ENCODE measurements around the gene SPINK6. TPM values are rescaled to one million over a fixed set of nuclear protein-coding genes. Genes with fewer than 3 reads are reported as not detected.

The SPINK6 gene
- total and polyA plus RNA-seq, 7 donors = not detected

DNA sequence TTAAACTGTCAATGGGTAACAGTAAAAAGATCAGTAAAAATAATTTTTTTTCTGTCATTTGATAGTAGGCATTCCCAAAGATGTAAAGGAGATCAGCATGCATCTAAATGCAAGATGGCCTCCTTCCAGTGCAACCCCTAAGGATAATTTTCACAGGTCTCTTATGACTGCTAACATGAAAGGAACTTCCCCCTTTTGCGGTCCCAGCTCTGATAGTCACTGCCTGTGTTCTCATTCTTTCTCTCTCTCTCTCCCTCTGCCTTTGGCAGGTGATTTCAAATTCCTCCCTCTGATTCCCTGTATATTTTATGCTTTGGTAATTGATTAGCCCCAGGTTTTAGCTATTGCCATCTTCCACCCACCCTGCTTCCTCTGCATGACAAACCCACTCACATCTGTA lies 25.6 kb upstream of the SPINK6 start:
- no peaks in the 10 kb centered on the region for H3K4me1 ChIP-seq
- TF ChIP-seq, protein P1, sequence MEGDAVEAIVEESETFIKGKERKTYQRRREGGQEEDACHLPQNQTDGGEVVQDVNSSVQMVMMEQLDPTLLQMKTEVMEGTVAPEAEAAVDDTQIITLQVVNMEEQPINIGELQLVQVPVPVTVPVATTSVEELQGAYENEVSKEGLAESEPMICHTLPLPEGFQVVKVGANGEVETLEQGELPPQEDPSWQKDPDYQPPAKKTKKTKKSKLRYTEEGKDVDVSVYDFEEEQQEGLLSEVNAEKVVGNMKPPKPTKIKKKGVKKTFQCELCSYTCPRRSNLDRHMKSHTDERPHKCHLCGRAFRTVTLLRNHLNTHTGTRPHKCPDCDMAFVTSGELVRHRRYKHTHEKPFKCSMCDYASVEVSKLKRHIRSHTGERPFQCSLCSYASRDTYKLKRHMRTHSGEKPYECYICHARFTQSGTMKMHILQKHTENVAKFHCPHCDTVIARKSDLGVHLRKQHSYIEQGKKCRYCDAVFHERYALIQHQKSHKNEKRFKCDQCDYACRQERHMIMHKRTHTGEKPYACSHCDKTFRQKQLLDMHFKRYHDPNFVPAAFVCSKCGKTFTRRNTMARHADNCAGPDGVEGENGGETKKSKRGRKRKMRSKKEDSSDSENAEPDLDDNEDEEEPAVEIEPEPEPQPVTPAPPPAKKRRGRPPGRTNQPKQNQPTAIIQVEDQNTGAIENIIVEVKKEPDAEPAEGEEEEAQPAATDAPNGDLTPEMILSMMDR (IDR thresholded peaks at IDR 0.05) = no peak
- 68 to 93% (median 79%) methylated on average over 1 of the region's 1 CpG for WGBS, 3 donors
- intact Hi-C loops (cut with DNase I) = loop anchor here (5.0 to 10.0 kb wide), 2 partner anchors 200 to 558 kb away; no protein-coding TSS in a partner anchor
- no peak overlapping the region for H3K27ac ChIP-seq
- H3K27me3 ChIP-seq (ENCODE audit: insufficient read depth in 3 of 3, low read length in 2 of 3) = no peaks in the 10 kb centered on the region
- no peak overlapping the region for H3K4me3 ChIP-seq
- H3K9me3 ChIP-seq = no peaks in the 10 kb centered on the region
- DNase-seq (no peak), ATAC-seq (no peak)
- no peaks in the 10 kb centered on the region for H3K36me3 ChIP-seq (ENCODE audit: insufficient read depth in 1 of 2, low read depth in 1 of 2)

DNA sequence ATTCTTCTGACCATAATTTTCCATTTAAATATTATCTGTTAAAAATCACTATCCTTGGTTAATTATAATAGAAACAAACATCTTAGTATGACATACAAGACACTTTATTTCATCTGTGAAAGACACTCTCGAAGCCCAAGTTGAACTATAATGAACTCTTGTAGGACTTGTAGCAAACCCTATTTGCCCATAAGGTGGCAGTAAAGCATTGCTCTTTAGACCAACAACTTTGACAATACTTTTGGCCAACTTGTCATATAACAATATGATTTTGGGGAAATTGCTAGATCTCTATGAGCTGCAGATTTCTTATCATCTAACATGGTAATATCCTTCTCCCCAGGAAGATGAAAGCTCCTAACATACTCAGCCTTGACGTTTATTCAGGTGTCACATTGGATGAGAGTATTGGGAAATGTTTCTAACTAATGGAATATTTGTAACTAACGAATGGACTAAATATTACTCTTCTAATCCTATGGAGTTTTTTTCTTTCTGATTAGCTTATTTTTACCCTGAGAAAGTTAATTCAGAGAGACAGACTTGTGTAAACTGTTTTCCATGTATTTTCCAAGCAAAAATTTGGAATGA lies 23.5 kb upstream of the SPINK6 start:
- Histone ChIP-seq H3K36me3 (ENCODE audit: insufficient read depth in 1 of 2, low read depth in 1 of 2) (no peaks in the 10 kb centered on the region), H3K9me3 (no peaks in the 10 kb centered on the region), H3K27me3 (ENCODE audit: insufficient read depth in 3 of 3, low read length in 2 of 3) (no peaks in the 10 kb centered on the region), H3K4me1 (no peaks in the 10 kb centered on the region), H3K27ac (no peak overlapping the region), H3K4me3 (no peak overlapping the region)
- DNase-seq (no peak), ATAC-seq (peak in 2 of 4 donors; percentile 53 to 74)
- intact Hi-C loops (cut with DNase I) = loop anchor here (5.0 to 10.0 kb wide), 2 partner anchors 198 to 555 kb away; no protein-coding TSS in a partner anchor
- WGBS, 3 donors = 37 to 40% (median 40%) methylated on average over 3 of the region's 3 CpGs
- TF ChIP-seq, protein P1 (IDR thresholded peaks at IDR 0.05) = peak; percentile 55

DNA sequence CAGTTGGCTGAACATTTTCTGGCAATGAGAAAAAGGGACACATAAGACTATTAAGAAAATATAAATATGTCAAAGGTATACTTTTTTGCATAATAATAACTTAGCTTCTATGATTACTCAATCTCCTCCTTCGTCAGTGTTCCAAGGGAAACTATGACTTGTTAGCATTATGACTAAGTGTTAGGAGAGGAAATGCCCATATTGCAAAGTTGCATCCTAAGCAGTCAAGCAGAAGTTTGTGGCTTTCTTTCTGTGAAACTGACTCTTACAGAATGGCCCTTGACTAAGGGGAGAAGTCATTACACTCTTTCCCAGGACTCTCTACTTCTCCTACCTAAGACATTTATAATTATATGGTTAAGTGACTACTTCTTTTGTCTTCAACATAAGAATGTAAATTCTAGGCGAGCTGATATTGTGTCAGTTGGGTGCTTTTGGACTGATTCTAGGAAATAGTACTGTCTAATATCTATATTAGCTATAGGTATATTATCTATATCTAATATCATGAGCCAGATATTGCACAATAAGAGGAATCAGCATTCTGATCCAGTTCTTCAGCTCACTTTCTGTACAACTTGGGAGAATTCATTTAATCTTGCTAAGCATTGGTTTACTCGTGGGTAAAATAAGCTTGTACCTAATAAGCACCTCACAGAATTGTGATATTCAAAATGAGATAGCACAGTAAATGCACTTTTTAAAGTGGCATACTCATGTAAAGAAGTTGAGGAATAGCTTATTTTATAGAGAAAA lies 16.4 kb upstream of the SPINK6 start:
- Histone ChIP-seq H3K4me1 (no peaks in the 10 kb centered on the region), H3K9me3 (no peaks in the 10 kb centered on the region), H3K27me3 (ENCODE audit: insufficient read depth in 3 of 3, low read length in 2 of 3) (no peaks in the 10 kb centered on the region), H3K36me3 (ENCODE audit: insufficient read depth in 1 of 2, low read depth in 1 of 2) (no peaks in the 10 kb centered on the region), H3K27ac (no peak overlapping the region), H3K4me3 (no peak overlapping the region)
- no peak for DNase-seq
- ATAC-seq = no peak
- intact Hi-C loops (cut with DNase I) = no loop called here
- WGBS, 3 donors = 71 to 79% (median 77%) methylated on average over 3 of the region's 3 CpGs
- TF ChIP-seq, protein P1 (IDR thresholded peaks at IDR 0.05) = no peak

DNA sequence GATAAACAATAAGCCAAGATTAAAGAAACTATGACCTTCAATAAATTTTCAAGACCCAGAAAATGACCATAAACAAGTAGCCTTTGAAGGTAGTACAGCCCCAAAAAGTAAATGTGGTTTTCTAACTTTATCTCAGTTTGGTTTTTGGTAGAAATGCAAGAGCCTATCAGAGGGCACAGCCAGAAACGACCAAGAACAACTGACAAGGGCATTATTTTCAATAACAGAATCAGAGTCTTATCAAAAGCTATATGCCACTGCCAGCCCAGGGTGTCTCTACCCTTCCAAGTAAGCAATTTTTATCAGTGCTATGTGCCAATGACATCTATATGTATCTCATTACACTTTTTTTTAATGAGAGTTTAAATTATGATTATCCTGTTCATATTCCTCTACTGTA lies 11.8 kb upstream of the SPINK6 start:
- WGBS, 3 donors = 41 to 53% (median 44%) methylated on average over 1 of the region's 1 CpG
- Histone ChIP-seq H3K4me3 (no peak overlapping the region), H3K4me1 (no peaks in the 10 kb centered on the region), H3K27me3 (ENCODE audit: insufficient read depth in 3 of 3, low read length in 2 of 3) (no peaks in the 10 kb centered on the region), H3K27ac (no peak overlapping the region), H3K9me3 (no peaks in the 10 kb centered on the region), H3K36me3 (ENCODE audit: insufficient read depth in 1 of 2, low read depth in 1 of 2) (no peaks in the 10 kb centered on the region)
- ATAC-seq = no peak
- intact Hi-C loops (cut with DNase I) = no loop called here
- DNase-seq = no peak
- TF ChIP-seq, protein P1 (IDR thresholded peaks at IDR 0.05) = no peak

Measured in psoas muscle (tissue), 8 donors.